ENCODE results near the gene SMIM32.

DNA sequence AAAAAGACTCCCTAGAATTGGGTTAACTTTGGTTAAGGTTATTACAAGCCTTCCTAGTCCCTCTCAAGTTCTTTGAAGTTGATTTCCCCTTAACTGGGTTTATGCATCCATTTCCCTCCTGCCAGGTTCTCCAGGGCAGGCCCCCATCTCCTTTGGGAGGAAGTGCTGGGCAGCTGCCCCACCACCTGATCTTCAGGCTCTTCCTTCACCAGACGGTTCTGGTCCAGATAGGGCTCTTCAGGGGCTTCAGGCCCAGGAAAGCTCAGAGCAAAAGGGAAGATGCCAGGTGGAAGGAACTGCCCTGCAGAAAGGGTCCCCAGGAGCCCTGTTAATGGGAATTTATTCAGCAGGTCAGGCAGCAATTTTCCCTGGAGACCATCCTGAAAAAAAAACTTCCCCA lies 2.1 kb downstream of the SMIM32 start:
- TF ChIP-seq, protein P1, sequence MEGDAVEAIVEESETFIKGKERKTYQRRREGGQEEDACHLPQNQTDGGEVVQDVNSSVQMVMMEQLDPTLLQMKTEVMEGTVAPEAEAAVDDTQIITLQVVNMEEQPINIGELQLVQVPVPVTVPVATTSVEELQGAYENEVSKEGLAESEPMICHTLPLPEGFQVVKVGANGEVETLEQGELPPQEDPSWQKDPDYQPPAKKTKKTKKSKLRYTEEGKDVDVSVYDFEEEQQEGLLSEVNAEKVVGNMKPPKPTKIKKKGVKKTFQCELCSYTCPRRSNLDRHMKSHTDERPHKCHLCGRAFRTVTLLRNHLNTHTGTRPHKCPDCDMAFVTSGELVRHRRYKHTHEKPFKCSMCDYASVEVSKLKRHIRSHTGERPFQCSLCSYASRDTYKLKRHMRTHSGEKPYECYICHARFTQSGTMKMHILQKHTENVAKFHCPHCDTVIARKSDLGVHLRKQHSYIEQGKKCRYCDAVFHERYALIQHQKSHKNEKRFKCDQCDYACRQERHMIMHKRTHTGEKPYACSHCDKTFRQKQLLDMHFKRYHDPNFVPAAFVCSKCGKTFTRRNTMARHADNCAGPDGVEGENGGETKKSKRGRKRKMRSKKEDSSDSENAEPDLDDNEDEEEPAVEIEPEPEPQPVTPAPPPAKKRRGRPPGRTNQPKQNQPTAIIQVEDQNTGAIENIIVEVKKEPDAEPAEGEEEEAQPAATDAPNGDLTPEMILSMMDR (IDR thresholded peaks at IDR 0.05; ENCODE audit: insufficient read depth, low read length) = no peak
- TF ChIP-seq GABPA (IDR thresholded peaks at IDR 0.05; ENCODE audit: low read depth) (no peak), SPI1 (IDR thresholded peaks at IDR 0.05; ENCODE audit: borderline replicate concordance, low read depth) (no peak)
